Esophagus squamous epithelium (tissue), 5 donors: ENCODE measurements around the gene PPP2R5E. TPM values are rescaled to one million over a fixed set of nuclear protein-coding genes. Genes with fewer than 3 reads are reported as not detected.

Source experiments
- DNase-seq: peaks from one replicate; lab custom pipeline; 2025; lab: John Stamatoyannopoulos, UW
- H3K27ac ChIP-seq, 4 donors: fragments of 200-600 bp; sonication (generic); one replicate each; pipeline ENCODE4 v1.5.1; 2016 to 2019; ENCODE audit warnings: mild to moderate bottlenecking in 1 of 4
- H3K27me3 ChIP-seq, 4 donors: fragments of 200-600 bp; sonication (generic); 1 replicate in 3 of 4; 2 replicates in 1 of 4; pipeline versions ENCODE4 v1.5.1 to v1.6.0; 2017 to 2021; ENCODE audit warnings: antibody characterized with exemption in 1 of 4
- H3K36me3 ChIP-seq, 3 donors: fragments of 200-600 bp; sonication (generic); one replicate each; pipeline ENCODE4 v1.5.1; 2016 to 2019
- H3K4me1 ChIP-seq, 3 donors: fragments of 200-600 bp; sonication (generic); one replicate each; pipeline ENCODE4 v1.5.1; 2017 to 2019
- H3K4me3 ChIP-seq, 4 donors: fragments of 200-600 bp; sonication (generic); 1 replicate in 3 of 4; 2 replicates in 1 of 4; pipeline ENCODE4 v1.5.1; 2016 to 2019; ENCODE audit warnings: mild to moderate bottlenecking in 2 of 4, moderate library complexity in 1 of 4
- H3K9me3 ChIP-seq, 3 donors: fragments of 200-600 bp; sonication (generic); one replicate each; pipeline ENCODE4 v1.5.1; 2016 to 2019
- CTCF ChIP-seq, 6 experiments: fragments of 450-650 bp in 4 of 6; fragments of 200-600 bp in 2 of 6; sonication (generic) in 2 of 6; IDR thresholded peaks; one replicate each; pipeline ENCODE4 v1.5.1; 2016 to 2019; ENCODE audit warnings: antibody characterized with exemption in 6 of 6, mild to moderate bottlenecking in 4 of 6, moderate library complexity in 4 of 6
- POLR2A ChIP-seq, 4 donors: fragments of 450-650 bp; IDR thresholded peaks; one replicate each; pipeline ENCODE4 v1.6.1; 2017; ENCODE audit warnings: antibody characterized with exemption in 4 of 4, mild to moderate bottlenecking in 4 of 4, moderate library complexity in 3 of 4
- WGBS, 2 donors: methylation state at CpG; one replicate each; pipeline ENCODE4 v1.1.5; 2018; 5-methylcytosine and 5-hydroxymethylcytosine counted together
- intact Hi-C: fragments of 100-400 bp; cut with DNase I; formaldehyde crosslinking; loops from one replicate; pipeline ENCODE4 v1.15.0; 2022
- total RNA-seq, 4 donors: library from RNA; depleted of rRNA; stranded (reverse); fragments of >200 nt; gene quantifications; one replicate each; pipeline ENCODE4 v1.1.0, GENCODE V29; 2016
- donor health status: DM: yes; HTN: yes; CAD: no.

PPP2R5E gene
- total RNA-seq, 4 donors from 2014 or later, result 18.9 to 31.2 (median 26.0) TPM

GRCh38 chr14:63392236-63392635, 150.9 kb downstream of the PPP2R5E start:
- WGBS, 2 donors, result 32 to 64% methylated on average over 1 of the region's 1 CpG

DNA sequence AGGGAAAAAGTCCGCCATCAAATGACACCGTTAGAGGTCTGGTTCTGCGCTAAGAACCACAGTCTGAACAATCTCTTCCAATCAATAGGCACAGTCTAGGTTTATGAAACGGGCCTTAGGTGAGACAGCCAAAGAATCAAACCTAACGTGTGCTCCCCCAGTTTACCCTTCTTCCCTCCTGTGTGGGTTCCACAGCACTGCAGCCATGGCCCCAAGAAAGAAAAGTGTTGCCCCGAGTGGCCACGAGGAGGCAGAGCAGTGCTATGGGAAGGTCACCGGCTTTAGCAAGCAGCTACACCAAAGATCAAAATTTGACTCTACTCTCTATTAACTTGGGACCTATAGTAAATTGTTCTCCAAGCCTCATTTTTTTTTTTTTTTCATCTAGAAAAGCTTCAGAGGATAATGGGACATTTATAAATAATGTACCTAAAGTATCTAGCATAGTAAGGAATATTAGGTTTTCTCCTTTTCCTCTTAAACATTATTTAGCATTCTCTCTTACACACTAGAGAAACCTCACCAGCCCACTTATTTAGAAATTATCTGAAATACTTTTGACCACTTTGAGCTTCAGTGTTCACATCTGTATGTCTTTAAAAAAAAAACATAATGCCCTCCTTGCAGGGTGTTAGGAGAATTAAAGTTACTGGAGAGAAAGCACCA, 154.3 kb downstream of the PPP2R5E start:
- H3K4me1 ChIP-seq, result no peaks in the 10 kb centered on the region
- H3K36me3 ChIP-seq, result peaks cover 0 to 96% (median 3%) of the 10 kb centered on the region in 3 donors
- WGBS, 2 donors, result 52% methylated on average over 8 of the region's 8 CpGs
- no peaks in the 10 kb centered on the region for H3K27me3 ChIP-seq
- H3K27ac ChIP-seq, result no peak overlapping the region
- no peak for TF ChIP-seq POLR2A (IDR thresholded peaks at IDR 0.05)
- peak; percentile 49 to 83 (median 78) for TF ChIP-seq CTCF (IDR thresholded peaks at IDR 0.05)
- H3K9me3 ChIP-seq, result no peaks in the 10 kb centered on the region
- no peak for DNase-seq
- H3K4me3 ChIP-seq, result no peak overlapping the region
- intact Hi-C loops, result loop anchor here (5.0 to 10.0 kb wide), 2 partner anchors 158 to 376 kb away; no protein-coding TSS in a partner anchor

More at GRCh38 chr14:63392236-63392635, 150.9 kb downstream of the PPP2R5E start:
- peaks cover 0 to 76% (median 3%) of the 10 kb centered on the region in 3 donors for H3K36me3 ChIP-seq
- intact Hi-C loops, result no loop called here
- H3K4me3 ChIP-seq, result no peak overlapping the region
- H3K27ac ChIP-seq, result no peak overlapping the region
- peaks cover 0 to 14% (median 0%) of the 10 kb centered on the region in 3 donors for H3K4me1 ChIP-seq
- no peaks in the 10 kb centered on the region for H3K27me3 ChIP-seq
- TF ChIP-seq POLR2A (IDR thresholded peaks at IDR 0.05) (no peak), CTCF (IDR thresholded peaks at IDR 0.05) (no peak)
- H3K9me3 ChIP-seq, result no peaks in the 10 kb centered on the region
- no peak for DNase-seq

- no peak overlapping the region for H3K27ac ChIP-seq
- 73% methylated on average over 5 of the region's 5 CpGs for WGBS, 2 donors
- intact Hi-C loops, result loop anchor here (5.0 to 10.0 kb wide), 2 partner anchors 160 to 377 kb away; no protein-coding TSS in a partner anchor
- H3K27me3 ChIP-seq, result no peaks in the 10 kb centered on the region
- no peaks in the 10 kb centered on the region for H3K4me1 ChIP-seq
- H3K4me3 ChIP-seq, result no peak overlapping the region
- no peaks in the 10 kb centered on the region for H3K9me3 ChIP-seq
- no peak for TF ChIP-seq CTCF (IDR thresholded peaks at IDR 0.05)
- no peak for TF ChIP-seq POLR2A (IDR thresholded peaks at IDR 0.05)
- peaks cover 0 to 96% (median 3%) of the 10 kb centered on the region in 3 donors for H3K36me3 ChIP-seq
- no peak for DNase-seq
These were observed 155.5 kb downstream of the PPP2R5E start for GRCh38 chr14:63387711-63388110.

GRCh38 chr14:63383776-63384367, 159.3 kb downstream of the PPP2R5E start:
- DNase-seq, result no peak
- Histone ChIP-seq H3K4me3 (no peak overlapping the region), H3K27me3 (no peaks in the 10 kb centered on the region), H3K4me1 (no peaks in the 10 kb centered on the region), H3K36me3 (peaks cover 7 to 96% (median 8%) of the 10 kb centered on the region in 3 donors), H3K9me3 (no peaks in the 10 kb centered on the region), H3K27ac (no peak overlapping the region)
- intact Hi-C loops, result loop anchor here (10.0 kb wide), 1 partner anchor 381 kb away; no protein-coding TSS in a partner anchor
- TF ChIP-seq POLR2A (IDR thresholded peaks at IDR 0.05) (no peak), CTCF (IDR thresholded peaks at IDR 0.05) (no peak)
- 73 to 78% methylated on average over 4 of the region's 4 CpGs for WGBS, 2 donors

- no peaks in the 10 kb centered on the region for H3K4me1 ChIP-seq
- no peaks in the 10 kb centered on the region for H3K27me3 ChIP-seq
- no peaks in the 10 kb centered on the region for H3K9me3 ChIP-seq
- peaks cover 4 to 79% (median 8%) of the 10 kb centered on the region in 3 donors for H3K36me3 ChIP-seq
- WGBS, 2 donors, result 93 to 100% methylated on average over 2 of the region's 2 CpGs
- TF ChIP-seq POLR2A (IDR thresholded peaks at IDR 0.05) (no peak), CTCF (IDR thresholded peaks at IDR 0.05) (no peak)
- no peak overlapping the region for H3K4me3 ChIP-seq
- intact Hi-C loops, result no loop called here
- H3K27ac ChIP-seq, result no peak overlapping the region
- no peak for DNase-seq
These were observed 164.7 kb downstream of the PPP2R5E start for GRCh38 chr14:63378444-63378843.
